A673 (cell line): Measurements from ENCODE around the gene SLX4IP. TPM values are rescaled to one million over a fixed set of nuclear protein-coding genes. Genes with fewer than 3 reads are reported as not detected.

Experiments
- BruUV-seq: library from RNA; stranded (reverse); fragments of 400-500 nt; replicated peaks from 2 replicates; lab custom pipeline; 2021; lab: Mats Ljungman, UMichigan
- CTCF ChIA-PET: fragments of 300-600 bp; sonication (Branson Sonifier 250); formaldehyde crosslinking; loops from one replicate; lab custom pipeline; 2022; ENCODE audit warnings: antibody characterized with exemption; lab: Charles Lee
- POLR2A ChIA-PET: fragments of 300-600 bp; sonication (Branson Sonifier 250); formaldehyde crosslinking; loops from one replicate; lab custom pipeline; 2022; ENCODE audit warnings: antibody characterized with exemption; ENCODE audit not compliant: low non-redundant PET; lab: Charles Lee
- DNase-seq: peaks from one replicate; pipeline ENCODE4 v3.0.0-alpha.2; 2015; ENCODE audit warnings: low spot score
- H3K27ac ChIP-seq: fragments of 200-600 bp; sonication (generic); 2 replicates; pipeline ENCODE4 v1.5.1; 2016; ENCODE audit warnings: mixed run types, low read depth, mild to moderate bottlenecking, mixed read lengths, antibody characterized with exemption, low read length; ENCODE audit not compliant: poor library complexity, severe bottlenecking
- H3K27me3 ChIP-seq: fragments of 200-600 bp; sonication (generic); replicated peaks from 2 replicates; pipeline ENCODE4 v1.6.1; 2017; ENCODE audit warnings: mixed run types, low read depth, mild to moderate bottlenecking, mixed read lengths, antibody characterized with exemption, low read length; ENCODE audit not compliant: insufficient read depth, poor library complexity
- H3K36me3 ChIP-seq: fragments of 200-600 bp; sonication (generic); 2 replicates; pipeline ENCODE4 v1.6.1; 2016; ENCODE audit warnings: mixed run types, mild to moderate bottlenecking, mixed read lengths, antibody characterized with exemption, low read length; ENCODE audit not compliant: insufficient read depth, poor library complexity, severe bottlenecking
- H3K4me1 ChIP-seq: fragments of 200-600 bp; sonication (generic); 2 replicates; pipeline ENCODE4 v1.6.1; 2017; ENCODE audit warnings: mixed run types, mild to moderate bottlenecking, mixed read lengths, antibody characterized with exemption, low read length; ENCODE audit not compliant: insufficient read depth, poor library complexity, severe bottlenecking
- H3K4me3 ChIP-seq: fragments of 200-600 bp; sonication (generic); 2 replicates; pipeline ENCODE4 v1.5.1; 2016; ENCODE audit warnings: low read depth, mixed run types, mild to moderate bottlenecking, mixed read lengths, low read length; ENCODE audit not compliant: poor library complexity, severe bottlenecking
- H3K9me3 ChIP-seq: fragments of 200-600 bp; sonication (generic); 2 replicates; pipeline ENCODE4 v1.6.1; 2016; ENCODE audit warnings: mixed run types, low read depth, mild to moderate bottlenecking, mixed read lengths, antibody characterized with exemption, low read length; ENCODE audit not compliant: poor library complexity, severe bottlenecking
- CTCF ChIP-seq: fragments of 300-800, 200-600 bp; sonication (generic); conservative IDR thresholded peaks from 2 replicates; pipeline ENCODE4 v1.5.1; 2017; ENCODE audit warnings: low read depth, mild to moderate bottlenecking, antibody characterized with exemption, low read length, moderate library complexity, mixed read lengths
- EZH2 ChIP-seq: fragments of 200-600 bp; sonication (generic); IDR thresholded peaks from 2 replicates; pipeline ENCODE4 v1.6.1; 2017; ENCODE audit warnings: borderline replicate concordance, low read depth, mild to moderate bottlenecking, mixed read lengths, antibody characterized with exemption, low read length; ENCODE audit not compliant: poor library complexity, severe bottlenecking
- intact Hi-C: fragments of 100-400 bp; cut with micrococcal nuclease; formaldehyde crosslinking; loops from one replicate; pipeline ENCODE4 v1.10.0; 2022; ENCODE audit not compliant: unreplicated experiment
- total RNA-seq: library from RNA; stranded (reverse); gene quantifications from 2 replicates; pipeline ENCODE4 v1.2.3, GENCODE V29; 2021

SLX4IP gene
- total RNA-seq, 1 experiment from 2014 or later, result 9.8 TPM

- intact Hi-C loops, result no loop called here
- Histone ChIP-seq H3K4me3 (no peak overlapping the region), H3K27me3 (no peaks in the 10 kb centered on the region), H3K9me3 (no peaks in the 10 kb centered on the region), H3K4me1 (no peaks in the 10 kb centered on the region), H3K27ac (no peak overlapping the region), H3K36me3 (peaks cover 18% of the 10 kb centered on the region)
- POLR2A ChIA-PET, result no interaction called here
- no peak for TF ChIP-seq CTCF
- no peak for TF ChIP-seq EZH2
- BruUV-seq, result no TSS peak
- CTCF ChIA-PET, result no interaction called here
- DNase-seq, result no peak
These were observed 32.0 kb upstream of the SLX4IP start for GRCh38 chr20:10402938-10403608.

GRCh38 chr20:10404023-10404628 lies 31.0 kb upstream of the SLX4IP start:
- no peaks in the 10 kb centered on the region for H3K27me3 ChIP-seq
- no peaks in the 10 kb centered on the region for H3K9me3 ChIP-seq
- ChIA-PET CTCF (no interaction called here), POLR2A (no interaction called here)
- peaks cover 18% of the 10 kb centered on the region for H3K36me3 ChIP-seq
- DNase-seq, result no peak
- TF ChIP-seq CTCF, result no peak
- intact Hi-C loops, result no loop called here
- BruUV-seq, result no TSS peak
- peaks cover 4% of the 10 kb centered on the region for H3K4me1 ChIP-seq
- H3K4me3 ChIP-seq, result no peak overlapping the region
- H3K27ac ChIP-seq, result no peak overlapping the region

GRCh38 chr20:10404959-10405530 lies 30.1 kb upstream of the SLX4IP start:
- POLR2A ChIA-PET, result interaction anchor here (0.6 kb wide), 1 partner anchor 145 kb away, joined by 3 read pairs; no protein-coding TSS in a partner anchor
- BruUV-seq, result no TSS peak

More at GRCh38 chr20:10404959-10405530, 30.1 kb upstream of the SLX4IP start:
- TF ChIP-seq CTCF (no peak), EZH2 (no peak)
- DNase-seq, result no peak
- Histone ChIP-seq H3K9me3 (no peaks in the 10 kb centered on the region), H3K27ac (no peak overlapping the region), H3K4me1 (peaks cover 7% of the 10 kb centered on the region), H3K4me3 (no peak overlapping the region), H3K27me3 (no peaks in the 10 kb centered on the region), H3K36me3 (peaks cover 18% of the 10 kb centered on the region)
- CTCF ChIA-PET, result no interaction called here
- intact Hi-C loops, result no loop called here
